GM12878 (cell line): ENCODE data around the gene POLR3E. TPM values are rescaled to one million over a fixed set of nuclear protein-coding genes. Genes with fewer than 3 reads are reported as not detected.

ENCODE experiments used
- ATAC-seq: fragments of 200-7000 bp; cut with Tn5 transposase; 3 replicates; pipeline ENCODE4 v1.9.1; 2020; ENCODE audit warnings: mild to moderate bottlenecking, moderate library complexity
- BruUV-seq: library from RNA; stranded (reverse); fragments of 400-500 nt; replicated peaks from 2 replicates; lab custom pipeline; 2021; lab: Mats Ljungman, UMichigan
- CTCF ChIA-PET: fragments of 300-600 bp; sonication (Branson Sonifier 250); formaldehyde crosslinking; extraction: SDS; loops from one replicate; lab custom pipeline; 2021; ENCODE audit warnings: inconsistent platforms; lab: Yijun Ruan, JAX
- POLR2A ChIA-PET: fragments of 350-600 bp; formaldehyde crosslinking; extraction: SDS; loops from one replicate; lab custom pipeline; 2021; ENCODE audit warnings: inconsistent platforms; lab: Charles Lee
- RAD21 ChIA-PET: fragments of 300-600 bp; sonication (Branson Sonifier 250); formaldehyde crosslinking; loops from one replicate; lab custom pipeline; 2023; ENCODE audit warnings: antibody characterized with exemption; ENCODE audit not compliant: unreplicated experiment; lab: Charles Lee
- SMC1A ChIA-PET: fragments of 300-600 bp; sonication (Branson Sonifier 250); formaldehyde crosslinking; loops from one replicate; lab custom pipeline; 2023; ENCODE audit not compliant: unreplicated experiment, uncharacterized antibody; lab: Charles Lee
- DNase-seq: peaks from one replicate; pipeline ENCODE4 v3.0.0-alpha.2; 2011; ENCODE audit warnings: low read depth, low spot score
- FAIRE-seq: peaks from 3 replicates; lab custom pipeline; 2011; peaks lifted over from hg19 to GRCh38; lab: Jason Lieb, UNC
- H2AFZ ChIP-seq: 2 replicates; pipeline ENCODE4 v1.6.0; 2011; ENCODE audit warnings: low read depth, low read length, control low read depth; ENCODE audit not compliant: control insufficient read depth
- H3K27ac ChIP-seq: 2 replicates; pipeline ENCODE4 v1.5.1; 2011; ENCODE audit warnings: control low read depth; ENCODE audit not compliant: control insufficient read depth, insufficient read depth
- H3K27me3 ChIP-seq, 2 experiments: replicated peaks in 1 of 2; 2 replicates each; pipeline versions ENCODE4 v1.6.0 to v1.6.1; 2011; ENCODE audit warnings: low read length in 1 of 2; ENCODE audit not compliant: control insufficient read depth in 2 of 2, insufficient read depth in 2 of 2
- H3K36me3 ChIP-seq, 2 experiments: 2 replicates each; pipeline ENCODE4 v1.5.1; 2011; ENCODE audit warnings: low read length in 1 of 2; ENCODE audit not compliant: control insufficient read depth in 2 of 2, insufficient read depth in 2 of 2
- H3K4me1 ChIP-seq: 2 replicates; pipeline ENCODE4 v1.6.1; 2011; ENCODE audit warnings: mild to moderate bottlenecking, low read length, moderate library complexity, mixed read lengths; ENCODE audit not compliant: control insufficient read depth, insufficient read depth
- H3K4me2 ChIP-seq: 2 replicates; pipeline ENCODE4 v1.6.0; 2011; ENCODE audit warnings: control low read depth; ENCODE audit not compliant: control insufficient read depth, insufficient read depth
- H3K4me3 ChIP-seq: fragments of 200-600 bp; sonication (generic); 2 replicates; pipeline ENCODE4 v1.5.1; 2016
- H3K79me2 ChIP-seq: 2 replicates; pipeline ENCODE4 v1.6.0; 2011; ENCODE audit warnings: low read length; ENCODE audit not compliant: control insufficient read depth, insufficient read depth
- H3K9ac ChIP-seq: 2 replicates; pipeline ENCODE4 v1.8.0; 2011; ENCODE audit warnings: low read length, control low read depth, mixed read lengths; ENCODE audit not compliant: control insufficient read depth, insufficient read depth
- H3K9me3 ChIP-seq: replicated peaks from 3 replicates; pipeline ENCODE4 v1.5.1; 2011; ENCODE audit warnings: mild to moderate bottlenecking, low read length; ENCODE audit not compliant: control insufficient read depth, insufficient read depth
- H4K20me1 ChIP-seq: 2 replicates; pipeline ENCODE4 v1.6.0; 2011; ENCODE audit not compliant: control insufficient read depth, insufficient read depth
- CREB1 ChIP-seq: IDR thresholded peaks from 2 replicates; pipeline ENCODE4 v1.6.1; 2012; ENCODE audit warnings: low read depth, mild to moderate bottlenecking, inconsistent platforms
- CUX1 ChIP-seq: IDR thresholded peaks from 2 replicates; pipeline ENCODE4 v1.6.1; 2012; ENCODE audit warnings: improper control_type of control experiment, low read depth, low read length; ENCODE audit not compliant: insufficient replicate concordance
- DPF2 ChIP-seq: fragments of 450-650 bp; IDR thresholded peaks from 2 replicates; pipeline ENCODE4 v1.6.1; 2017; ENCODE audit warnings: mild to moderate bottlenecking
- EGR1 ChIP-seq, 2 experiments: IDR thresholded peaks; 1 replicate in 1 of 2; 2 replicates in 1 of 2; pipeline ENCODE4 v1.6.1; 2011 to 2012; ENCODE audit warnings: low read depth in 2 of 2, low read length in 2 of 2, borderline replicate concordance in 1 of 2, mild to moderate bottlenecking in 1 of 2, moderate library complexity in 1 of 2
- MYB ChIP-seq: fragments of 150-350 bp; IDR thresholded peaks from 2 replicates; pipeline ENCODE4 v1.6.1; 2014; ENCODE audit warnings: mild to moderate bottlenecking, low read depth, low read length, borderline replicate concordance
- NFYA ChIP-seq: IDR thresholded peaks from 2 replicates; pipeline ENCODE4 v1.6.1; 2011; ENCODE audit warnings: low read depth, mild to moderate bottlenecking, low read length, improper control_type of control experiment, borderline replicate concordance
- NFYB ChIP-seq: IDR thresholded peaks from 2 replicates; pipeline ENCODE4 v1.6.1; 2011; ENCODE audit warnings: low read depth, mild to moderate bottlenecking, low read length, improper control_type of control experiment, moderate library complexity; ENCODE audit not compliant: insufficient read depth
- PML ChIP-seq: IDR thresholded peaks from 2 replicates; pipeline ENCODE4 v1.6.1; 2012; ENCODE audit warnings: low read length, inconsistent platforms
- POLR2AphosphoS2 ChIP-seq: IDR thresholded peaks from 2 replicates; pipeline ENCODE4 v1.6.1; 2011; ENCODE audit warnings: low read depth, mild to moderate bottlenecking, low read length, improper control_type of control experiment, moderate library complexity
- RBBP5 ChIP-seq: fragments of 200-600 bp; sonication (generic); conservative IDR thresholded peaks from 2 replicates; pipeline ENCODE4 v1.6.1; 2016
- SIN3A ChIP-seq: IDR thresholded peaks from 2 replicates; pipeline ENCODE4 v1.6.1; 2012; ENCODE audit warnings: low read depth, low read length, improper control_type of control experiment
- SP1 ChIP-seq: IDR thresholded peaks from one replicate; pipeline ENCODE4 v1.6.1; 2011; ENCODE audit warnings: low read depth, low read length
- SRF ChIP-seq, 2 experiments: IDR thresholded peaks; 2 replicates each; pipeline ENCODE4 v1.6.1; 2011; ENCODE audit warnings: low read depth in 2 of 2, low read length in 2 of 2, mild to moderate bottlenecking in 1 of 2, moderate library complexity in 1 of 2
- SUZ12 ChIP-seq: fragments of 200-600 bp; sonication (generic); IDR thresholded peaks from one replicate; pipeline ENCODE4 v1.6.1; 2018; ENCODE audit warnings: antibody characterized with exemption, mild to moderate bottlenecking; ENCODE audit not compliant: unreplicated experiment
- TCF12 ChIP-seq: IDR thresholded peaks from 2 replicates; pipeline ENCODE4 v1.6.1; 2011; ENCODE audit warnings: low read depth, mild to moderate bottlenecking, low read length
- ZNF24 ChIP-seq: fragments of 450-650 bp; IDR thresholded peaks from 2 replicates; pipeline ENCODE4 v1.6.1; 2017; ENCODE audit warnings: antibody characterized with exemption, mild to moderate bottlenecking
- ZNF384 ChIP-seq: IDR thresholded peaks from 2 replicates; pipeline ENCODE4 v1.6.1; 2012; ENCODE audit warnings: low read depth, mild to moderate bottlenecking, low read length, improper control_type of control experiment, borderline replicate concordance
- WGBS: methylation state at CpG from one replicate; pipeline ENCODE4 v1.1.6; 2016; ENCODE audit warnings: low lambda C conversion rate; ENCODE audit not compliant: insufficient replicate concordance, insufficient coverage; ENCODE audit errors: missing lambda C conversion rate; 5-methylcytosine and 5-hydroxymethylcytosine counted together
- in situ Hi-C: fragments of 300-500 bp; cut with MboI; formaldehyde crosslinking; loops from 9 replicates; pipeline ENCODE4 v1.14.3; 2018; ENCODE audit warnings: mixed read lengths
- intact Hi-C: fragments of 100-400 bp; cut with micrococcal nuclease; formaldehyde crosslinking; loops from one replicate; pipeline ENCODE4 v1.14.2; 2022; ENCODE audit not compliant: unreplicated experiment
- polyA plus RNA-seq, 11 experiments: library from polyadenylated mRNA; depleted of rRNA in 4 of 11; unstranded in 6 of 11; stranded (reverse) in 5 of 11; fragments of >200 nt; fragmentation: Nextera tagmentation in 4 of 11; fragmentation: Illumina TruSeq in 1 of 11; extraction: Ambion mirVana in 4 of 11; extraction: Trizol in 1 of 11; gene quantifications; 1 replicate in 1 of 11; 2 replicates in 10 of 11; pipeline versions ENCODE4 v1.2.1 to v1.2.3, GENCODE V29; 2011 to 2016; ENCODE audit warnings: inconsistent platforms in 2 of 11, missing spikeins in 2 of 11, low read depth in 1 of 11
- total RNA-seq, 4 experiments: library from RNA; depleted of rRNA in 3 of 4; stranded (reverse); fragments of >200 nt in 3 of 4; fragmentation: Illumina TruSeq in 1 of 4; extraction: Trizol in 1 of 4; gene quantifications; 2 replicates each; pipeline versions ENCODE4 v1.2.1 to v1.2.3, GENCODE V29; 2013 to 2021

Gene POLR3E
- total and polyA plus RNA-seq, 10 of the 15 experiments (the other 5 are each of a cell fraction or from before 2014, with no cell fraction given), result 11.1 to 79.5 (median 39.7) TPM

DNA sequence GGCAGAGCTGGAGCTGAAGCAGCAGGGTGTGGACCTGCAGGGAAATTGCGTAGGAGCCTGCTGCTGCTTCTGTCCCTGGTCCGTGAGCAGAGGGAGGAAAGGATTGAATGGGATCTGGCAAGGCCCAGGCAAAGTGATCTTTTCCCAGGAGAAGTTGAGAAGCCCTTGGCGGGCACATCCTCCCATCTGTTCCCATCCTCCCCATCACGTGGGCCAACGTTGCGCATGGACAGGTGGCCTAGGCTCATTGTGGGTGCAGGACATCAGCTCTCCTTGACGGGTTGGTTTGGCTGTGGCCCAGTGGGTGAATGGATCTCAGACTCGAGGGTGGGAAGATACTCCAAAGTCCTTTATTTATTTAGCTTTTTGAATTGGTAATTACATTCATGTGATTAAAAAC lies 29.4 kb upstream of the POLR3E start:
- Histone ChIP-seq H3K4me3 (no peak overlapping the region), H3K9me3 (no peaks in the 10 kb centered on the region), H2AFZ (no peak overlapping the region), H3K4me1 (no peaks in the 10 kb centered on the region), H3K4me2 (no peak overlapping the region), H3K36me3 (peaks cover 10 to 18% of the 10 kb centered on the region in 2 experiments), H3K79me2 (no peaks in the 10 kb centered on the region), H3K9ac (no peak overlapping the region), H3K27me3 (no peaks in the 10 kb centered on the region), H4K20me1 (no peaks in the 10 kb centered on the region), H3K27ac (no peak overlapping the region)
- TF ChIP-seq NFYA (no peak), DPF2 (no peak), PML (no peak), SP1 (no peak), MYB (no peak), SIN3A (no peak), SUZ12 (no peak), POLR2AphosphoS2 (no peak), ZNF24 (no peak), SRF (IDR thresholded peaks at IDR 0.05; ENCODE audit: low read depth in 2 of 2, low read length in 2 of 2) (no peak), TCF12 (no peak), CUX1 (no peak), RBBP5 (no peak), EGR1 (IDR thresholded peaks at IDR 0.05; ENCODE audit: borderline replicate concordance in 1 of 2, low read depth in 2 of 2, low read length in 2 of 2) (no peak), NFYB (no peak), ZNF384 (no peak), CREB1 (no peak)
- RAD21 ChIA-PET, result no interaction called here
- FAIRE-seq (no peak), ATAC-seq (no peak), DNase-seq (no peak)
- 93% methylated on average over 8 of the region's 8 CpGs for WGBS
- intact Hi-C loops, result no loop called here
- SMC1A ChIA-PET, result interaction anchor here (1.5 kb wide), 1 partner anchor 8 kb away, joined by 3 read pairs; no protein-coding TSS in a partner anchor
- no TSS peak for BruUV-seq
- POLR2A ChIA-PET, result no interaction called here
- in situ Hi-C loops, result no loop called here
- CTCF ChIA-PET, result no interaction called here
